AG04449 (cell line): ENCODE data around the gene GRB10.

Source experiments
- CTCF ChIA-PET: fragments of 350-600 bp; formaldehyde crosslinking; extraction: SDS; loops from one replicate; lab custom pipeline; 2021; ENCODE audit warnings: antibody characterized with exemption; lab: Yijun Ruan, JAX
- POLR2A ChIA-PET: fragments of 400-600, 350-600 bp; formaldehyde crosslinking; extraction: SDS; loops from one replicate; lab custom pipeline; 2020; ENCODE audit warnings: antibody characterized with exemption, inconsistent platforms; lab: Yijun Ruan, JAX
- DNase-seq: peaks from one replicate; pipeline ENCODE4 v3.0.0-alpha.2; 2010; ENCODE audit warnings: low read depth, low spot score
- H3K4me3 ChIP-seq: 2 replicates; pipeline ENCODE4 v1.5.1; 2011; ENCODE audit warnings: low read depth, mild to moderate bottlenecking, control low read depth, low read length
- TF ChIP-seq, protein P1 (sequence below): IDR thresholded peaks from one replicate; pipeline ENCODE4 v1.5.1; 2011; ENCODE audit warnings: mild to moderate bottlenecking, moderate library complexity, low read length, control low read depth, inconsistent platforms; ENCODE audit not compliant: insufficient read depth; ENCODE audit errors: missing control alignments

Gene GRB10

DNA sequence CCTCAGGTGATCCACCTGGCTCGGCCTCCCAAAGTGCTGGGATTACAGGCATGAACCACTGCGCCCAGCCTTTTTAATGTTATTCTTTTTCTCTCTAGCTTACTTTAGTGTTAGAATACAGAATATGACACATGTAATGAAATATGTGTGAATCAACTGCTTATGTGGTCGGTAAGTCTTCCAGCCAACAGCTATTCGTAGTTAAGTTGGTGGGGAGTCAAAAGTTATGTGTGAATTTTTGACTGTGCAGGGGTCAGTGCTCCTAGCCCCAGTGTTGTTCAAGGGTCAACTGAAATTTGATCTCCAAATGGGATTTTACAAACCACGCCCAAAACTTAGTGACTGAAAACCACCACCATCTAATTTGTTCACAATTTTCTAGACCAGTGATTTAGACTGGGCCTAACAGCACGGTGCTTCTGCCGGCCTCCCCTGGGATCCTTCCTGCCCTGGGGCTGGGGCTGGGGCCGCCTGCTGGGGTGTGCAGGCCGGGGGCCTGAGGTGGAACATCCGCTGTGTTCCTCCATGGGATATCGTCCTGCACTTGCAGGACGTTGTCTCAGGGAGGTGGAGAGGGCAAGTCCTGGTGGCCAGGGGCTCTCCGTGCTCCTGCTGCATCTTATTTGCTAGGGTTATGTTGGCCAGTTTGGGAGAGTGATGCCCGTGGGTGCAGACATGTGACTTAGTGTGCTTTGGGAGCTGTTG, 24.5 kb upstream of the GRB10 start:
- H3K4me3 ChIP-seq: no peak overlapping the region
- DNase-seq: no peak
- TF ChIP-seq, protein P1, sequence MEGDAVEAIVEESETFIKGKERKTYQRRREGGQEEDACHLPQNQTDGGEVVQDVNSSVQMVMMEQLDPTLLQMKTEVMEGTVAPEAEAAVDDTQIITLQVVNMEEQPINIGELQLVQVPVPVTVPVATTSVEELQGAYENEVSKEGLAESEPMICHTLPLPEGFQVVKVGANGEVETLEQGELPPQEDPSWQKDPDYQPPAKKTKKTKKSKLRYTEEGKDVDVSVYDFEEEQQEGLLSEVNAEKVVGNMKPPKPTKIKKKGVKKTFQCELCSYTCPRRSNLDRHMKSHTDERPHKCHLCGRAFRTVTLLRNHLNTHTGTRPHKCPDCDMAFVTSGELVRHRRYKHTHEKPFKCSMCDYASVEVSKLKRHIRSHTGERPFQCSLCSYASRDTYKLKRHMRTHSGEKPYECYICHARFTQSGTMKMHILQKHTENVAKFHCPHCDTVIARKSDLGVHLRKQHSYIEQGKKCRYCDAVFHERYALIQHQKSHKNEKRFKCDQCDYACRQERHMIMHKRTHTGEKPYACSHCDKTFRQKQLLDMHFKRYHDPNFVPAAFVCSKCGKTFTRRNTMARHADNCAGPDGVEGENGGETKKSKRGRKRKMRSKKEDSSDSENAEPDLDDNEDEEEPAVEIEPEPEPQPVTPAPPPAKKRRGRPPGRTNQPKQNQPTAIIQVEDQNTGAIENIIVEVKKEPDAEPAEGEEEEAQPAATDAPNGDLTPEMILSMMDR: no peak
- ChIA-PET CTCF (interaction anchor here (1.1 to 1.7 kb wide), 2 partner anchors 11 to 261 kb away, joined by 4 to 5 read pairs; no protein-coding TSS in a partner anchor), POLR2A (no interaction called here)

DNA sequence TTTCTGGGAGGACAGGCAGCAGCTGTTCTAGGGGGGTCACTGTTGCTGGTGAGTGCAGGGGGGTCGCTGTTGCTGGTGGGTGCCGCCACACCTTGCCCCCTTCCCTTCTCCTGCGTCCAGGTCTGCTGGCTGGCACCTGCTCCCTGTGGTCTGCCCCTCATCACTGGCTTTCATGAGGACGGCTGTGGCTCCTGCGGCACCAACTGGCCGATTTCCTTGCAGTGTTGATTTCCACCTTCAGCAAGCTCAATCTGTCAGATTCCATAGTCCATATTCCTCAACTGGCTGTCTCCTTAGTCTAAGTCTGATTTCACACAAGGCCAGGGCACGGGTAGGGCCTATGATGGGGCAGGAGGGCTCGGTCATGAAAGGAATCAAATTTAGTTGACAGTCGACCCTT, 23.4 kb upstream of the GRB10 start:
- ChIA-PET POLR2A (no interaction called here), CTCF (interaction anchor here (1.1 kb wide), 1 partner anchor 10 kb away, joined by 5 read pairs; no protein-coding TSS in a partner anchor)
- H3K4me3 ChIP-seq: no peak overlapping the region
- TF ChIP-seq, protein P1: no peak
- DNase-seq: no peak

DNA sequence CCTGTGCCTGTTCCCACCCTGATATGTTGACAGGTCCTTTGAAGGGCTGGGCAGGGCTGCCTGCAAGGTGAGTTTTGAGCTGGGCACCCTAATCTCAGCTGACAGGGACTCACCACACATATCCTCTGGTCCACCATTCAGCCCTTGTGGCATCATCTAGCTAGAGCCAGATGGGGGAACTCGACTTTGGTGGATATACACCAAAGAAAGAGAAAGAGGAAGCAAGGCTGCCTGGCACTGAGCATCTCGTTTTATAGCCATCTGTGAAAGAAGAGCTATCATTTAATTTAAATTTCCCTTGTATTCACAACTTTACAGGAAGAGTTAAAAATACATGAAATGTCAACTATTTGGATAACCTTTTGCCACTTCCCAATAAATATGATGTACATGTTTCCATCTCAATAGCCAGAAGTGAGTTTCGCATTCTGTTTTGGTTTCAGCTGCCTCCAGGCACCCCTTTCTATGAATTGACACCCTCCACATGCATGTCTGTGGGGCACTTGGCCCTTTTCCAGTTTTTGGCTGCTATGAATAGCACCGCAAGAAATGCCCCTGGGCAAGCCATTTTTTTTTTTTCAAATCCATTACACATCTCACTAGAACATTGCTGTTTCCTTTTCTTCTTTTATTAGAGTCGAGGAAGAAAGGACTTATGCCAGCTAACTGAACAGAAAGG, 22.9 kb upstream of the GRB10 start:
- H3K4me3 ChIP-seq: no peak overlapping the region
- TF ChIP-seq, protein P1: no peak
- CTCF ChIA-PET: no interaction called here
- POLR2A ChIA-PET: no interaction called here
- DNase-seq: no peak

DNA sequence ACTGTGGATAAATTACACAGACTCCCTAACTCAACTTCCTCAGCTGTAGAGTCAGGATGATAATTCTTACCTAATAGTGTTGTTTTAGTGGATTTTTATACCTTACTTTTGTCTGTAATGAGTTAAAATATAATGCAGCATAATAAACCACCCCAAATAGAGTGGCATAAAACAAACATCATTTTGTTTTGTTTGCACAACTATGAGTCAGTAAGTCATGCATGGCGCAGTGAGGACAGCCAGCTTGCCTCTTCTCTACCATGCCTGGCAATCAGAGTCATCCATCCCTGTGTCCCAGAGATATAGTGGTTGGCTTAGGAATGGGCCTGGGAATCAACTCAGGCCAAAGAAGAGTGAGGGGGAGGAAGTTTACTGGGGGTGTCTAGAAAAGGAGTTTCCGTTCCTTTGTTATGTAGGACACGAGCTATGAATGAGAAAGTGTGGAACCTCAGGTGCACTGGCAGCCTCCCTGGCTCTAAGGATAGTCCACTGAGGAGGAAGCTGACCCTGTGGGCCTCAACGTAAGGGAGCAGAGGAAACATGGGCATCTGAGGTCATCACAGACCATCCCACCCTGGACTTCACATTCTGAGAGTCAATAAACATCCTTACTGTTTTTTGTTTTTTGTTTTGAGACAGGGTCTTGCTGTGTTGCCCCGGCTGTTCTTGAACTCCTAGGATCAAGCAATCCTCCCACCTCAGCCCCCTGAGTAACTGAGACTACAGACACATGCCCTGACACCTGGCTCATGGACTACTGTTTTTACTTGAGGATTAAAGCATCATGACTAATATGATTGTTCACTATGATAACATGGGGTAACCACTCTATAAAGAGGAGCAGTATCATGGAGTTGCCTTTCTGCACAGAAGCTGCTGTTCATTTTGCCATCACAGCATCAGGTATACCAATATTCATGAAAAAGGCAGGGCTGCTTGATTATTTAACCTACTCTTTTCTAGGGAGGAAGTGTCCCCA, 21.0 kb upstream of the GRB10 start:
- H3K4me3 ChIP-seq: no peak overlapping the region
- TF ChIP-seq, protein P1: no peak
- DNase-seq: no peak
- CTCF ChIA-PET: interaction anchor here (1.2 kb wide), 1 partner anchor 16 kb away, joined by 4 read pairs; no protein-coding TSS in a partner anchor
- POLR2A ChIA-PET: no interaction called here

DNA sequence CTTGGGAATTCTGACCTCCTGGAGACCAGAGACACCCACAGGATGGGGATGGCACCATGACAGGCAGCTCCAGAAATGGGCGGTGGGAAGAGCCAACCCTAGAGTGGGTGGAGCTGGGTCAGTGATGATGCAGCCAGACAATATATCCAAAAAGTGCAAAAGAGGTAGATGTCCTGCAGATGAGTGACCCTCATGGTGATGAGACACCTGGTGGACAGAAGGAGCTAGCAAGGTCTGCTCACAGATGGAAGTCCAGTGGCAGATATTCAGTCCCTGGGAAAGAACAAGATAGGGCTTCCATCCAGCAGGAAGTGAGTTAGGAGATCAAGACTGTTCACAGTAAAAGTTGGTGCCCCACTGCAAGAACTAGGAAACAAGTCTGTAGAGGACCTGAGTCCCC, 19.2 kb upstream of the GRB10 start:
- POLR2A ChIA-PET: no interaction called here
- CTCF ChIA-PET: no interaction called here
- no peak overlapping the region for H3K4me3 ChIP-seq
- DNase-seq: no peak
- TF ChIP-seq, protein P1: no peak

DNA sequence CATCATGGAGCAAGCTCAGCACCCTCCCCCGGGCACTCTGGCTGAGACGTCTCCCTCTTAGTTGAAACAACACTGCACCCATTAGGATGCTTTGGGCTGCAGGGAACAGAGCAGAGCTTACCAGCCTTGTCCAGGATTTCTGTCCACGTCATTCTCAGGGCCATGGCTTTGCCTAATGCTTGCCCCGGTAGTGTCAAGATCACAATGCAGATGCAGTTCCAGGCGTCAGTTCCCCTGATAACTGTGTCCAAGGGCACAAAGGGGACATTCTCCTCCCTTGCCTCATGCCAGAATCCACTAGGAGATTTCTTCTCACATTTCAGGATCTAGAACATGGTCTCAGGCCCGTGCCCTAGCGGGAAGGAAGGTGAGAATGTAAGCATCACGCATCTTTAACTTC, 17.2 kb upstream of the GRB10 start:
- CTCF ChIA-PET: no interaction called here
- H3K4me3 ChIP-seq: no peak overlapping the region
- no peak for DNase-seq
- TF ChIP-seq, protein P1: no peak
- POLR2A ChIA-PET: no interaction called here
